GM13976 (cell line): ENCODE results near the gene POR.

Source experiments
- DNase-seq: peaks from one replicate; pipeline ENCODE4 v3.0.0; 2012; ENCODE audit warnings: low spot score
- in situ Hi-C: fragments of 300-500 bp; cut with MboI; formaldehyde crosslinking; loops from one replicate; pipeline ENCODE4 v1.12.0; 2022; ENCODE audit warnings: low sequenced_read_pairs, mixed read lengths, inconsistent platforms; ENCODE audit not compliant: unreplicated experiment
- TF ChIP-seq, protein P1 (sequence below): IDR thresholded peaks from 2 replicates; pipeline ENCODE4 v1.5.1; 2012; ENCODE audit warnings: borderline replicate concordance, mild to moderate bottlenecking; ENCODE audit not compliant: insufficient read depth; ENCODE audit errors: extremely low read depth, missing control alignments, control extremely low read depth

The POR gene

DNA sequence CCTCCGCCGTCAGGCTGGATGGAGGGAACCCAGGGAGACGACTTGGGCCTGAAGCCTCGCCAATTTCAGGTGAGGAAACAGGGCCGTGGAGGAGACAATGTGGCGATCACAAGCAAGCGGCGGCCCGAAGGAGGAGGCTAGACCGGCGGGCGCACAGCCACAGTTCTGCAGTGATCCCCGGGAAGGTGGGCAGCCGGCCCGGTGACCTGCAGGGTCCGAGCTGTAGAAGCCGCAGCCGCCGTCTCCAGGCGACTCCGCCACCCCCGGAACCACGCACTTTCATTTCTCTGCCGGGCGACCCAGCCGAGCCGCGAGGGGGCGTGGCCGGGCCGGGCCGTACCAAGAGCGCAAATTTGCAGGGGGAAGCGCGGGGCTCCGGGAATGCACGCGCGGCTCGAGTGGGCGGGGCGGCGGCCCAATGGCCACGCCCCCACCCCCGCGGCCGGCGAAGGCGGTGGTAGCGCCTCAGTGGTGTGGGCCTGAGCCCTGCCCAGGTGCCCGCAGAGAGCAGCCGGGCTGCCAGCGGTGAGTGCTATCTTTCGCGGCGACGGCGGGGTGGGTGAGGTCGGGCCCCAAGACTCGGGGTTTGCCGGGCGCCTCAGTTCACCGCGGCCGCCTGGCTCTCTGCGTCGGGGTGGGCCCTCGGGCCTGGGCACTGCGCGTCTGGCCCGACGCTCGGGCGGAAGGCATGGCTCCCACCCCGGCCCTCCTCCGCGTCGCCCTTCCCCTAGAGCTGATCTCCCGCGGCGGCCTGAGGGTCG is at the start of gene POR:
Gene POR (plus strand): TSS at position 501 of the 761 bp plus-strand sequence. CDS start 38,847 bp downstream, outside the sequence.
- DNase-seq: peak; percentile 97
- in situ Hi-C loops: no loop called here
- TF ChIP-seq, protein P1, sequence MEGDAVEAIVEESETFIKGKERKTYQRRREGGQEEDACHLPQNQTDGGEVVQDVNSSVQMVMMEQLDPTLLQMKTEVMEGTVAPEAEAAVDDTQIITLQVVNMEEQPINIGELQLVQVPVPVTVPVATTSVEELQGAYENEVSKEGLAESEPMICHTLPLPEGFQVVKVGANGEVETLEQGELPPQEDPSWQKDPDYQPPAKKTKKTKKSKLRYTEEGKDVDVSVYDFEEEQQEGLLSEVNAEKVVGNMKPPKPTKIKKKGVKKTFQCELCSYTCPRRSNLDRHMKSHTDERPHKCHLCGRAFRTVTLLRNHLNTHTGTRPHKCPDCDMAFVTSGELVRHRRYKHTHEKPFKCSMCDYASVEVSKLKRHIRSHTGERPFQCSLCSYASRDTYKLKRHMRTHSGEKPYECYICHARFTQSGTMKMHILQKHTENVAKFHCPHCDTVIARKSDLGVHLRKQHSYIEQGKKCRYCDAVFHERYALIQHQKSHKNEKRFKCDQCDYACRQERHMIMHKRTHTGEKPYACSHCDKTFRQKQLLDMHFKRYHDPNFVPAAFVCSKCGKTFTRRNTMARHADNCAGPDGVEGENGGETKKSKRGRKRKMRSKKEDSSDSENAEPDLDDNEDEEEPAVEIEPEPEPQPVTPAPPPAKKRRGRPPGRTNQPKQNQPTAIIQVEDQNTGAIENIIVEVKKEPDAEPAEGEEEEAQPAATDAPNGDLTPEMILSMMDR: no peak

DNA sequence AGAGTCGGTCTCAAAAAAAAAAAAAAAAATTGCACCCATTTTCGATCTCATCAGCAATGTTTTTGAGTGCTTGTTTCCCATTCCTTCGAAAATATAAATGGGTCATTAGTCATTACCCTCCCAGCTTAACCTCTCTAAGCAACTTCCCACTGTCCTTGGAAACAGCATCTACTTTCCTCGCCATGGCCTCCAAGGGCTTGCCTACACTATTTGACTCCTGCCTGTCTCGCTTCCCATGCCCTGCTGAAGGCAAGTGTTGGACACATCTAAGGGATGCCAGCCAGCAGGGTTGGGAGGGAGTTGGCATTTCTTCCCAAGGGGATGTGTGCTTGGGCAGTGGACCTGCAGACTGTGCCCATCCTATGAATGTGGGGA is 48.9 kb upstream of the POR start:
- TF ChIP-seq, protein P1: no peak
- in situ Hi-C loops: no loop called here

DNA sequence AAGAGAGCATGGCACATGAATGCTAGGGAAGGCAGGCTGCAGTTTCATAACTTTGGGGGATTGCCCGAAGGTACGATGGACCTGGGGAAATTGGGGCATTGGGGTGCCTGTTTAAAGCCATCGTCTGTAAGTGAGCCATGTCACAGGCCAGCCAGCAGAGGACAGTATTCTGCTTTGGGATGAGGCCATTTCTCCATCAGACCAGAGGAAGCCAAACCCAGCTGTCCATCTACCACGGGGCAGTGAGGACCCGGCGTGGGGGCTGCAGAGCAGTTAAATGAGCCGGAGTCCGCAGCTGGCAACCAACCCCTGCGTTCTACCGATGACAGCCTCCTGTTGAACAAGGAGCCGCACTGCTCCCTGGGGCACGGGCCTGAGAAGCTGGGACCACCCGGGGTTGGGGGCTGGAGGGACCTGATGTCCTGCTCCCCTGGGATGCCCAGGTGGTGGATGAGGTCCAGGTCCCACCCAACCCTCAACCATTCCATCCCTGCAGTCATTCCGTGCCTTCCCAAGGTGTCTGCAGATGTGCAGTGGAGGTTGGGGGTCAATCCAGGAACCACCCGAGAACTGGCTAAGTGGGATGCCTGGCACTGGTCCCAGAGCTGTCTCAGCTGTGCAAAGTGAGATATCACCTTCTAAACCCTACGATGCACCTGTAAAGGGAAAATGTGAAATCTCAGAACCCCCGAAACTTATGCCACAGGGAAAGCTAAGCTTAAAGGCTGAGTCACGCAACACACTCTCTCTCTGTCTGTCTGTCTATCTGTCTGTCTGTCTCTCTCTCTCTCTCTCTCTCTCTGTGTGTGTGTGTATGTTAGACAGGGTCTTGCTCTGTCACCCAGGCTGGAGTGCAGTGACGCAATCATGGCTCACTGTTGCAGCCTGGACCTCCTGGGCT is 48.2 kb upstream of the POR start:
- TF ChIP-seq, protein P1: peak; percentile 92
- in situ Hi-C loops: no loop called here
- peak; percentile 87 for DNase-seq

More for the DNA sequence above, 48.9 kb upstream of the POR start:
- no peak for DNase-seq

DNA sequence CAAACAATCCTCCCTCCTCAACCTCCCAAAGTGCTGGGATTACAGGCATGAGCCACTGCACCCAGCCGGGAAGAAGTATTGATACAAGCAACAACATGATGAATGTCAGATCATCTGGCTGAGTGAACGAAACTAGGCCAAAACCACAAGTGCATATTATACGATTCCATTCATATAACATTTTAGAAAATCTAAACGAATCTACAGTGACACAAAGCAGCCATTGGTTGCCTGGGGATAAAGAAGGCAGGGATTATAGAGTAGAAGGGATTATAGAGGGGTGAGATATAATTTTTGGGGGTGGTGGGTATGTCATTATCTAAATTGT is 47.6 kb upstream of the POR start:
- TF ChIP-seq, protein P1: no peak
- DNase-seq: no peak
- in situ Hi-C loops: no loop called here

DNA sequence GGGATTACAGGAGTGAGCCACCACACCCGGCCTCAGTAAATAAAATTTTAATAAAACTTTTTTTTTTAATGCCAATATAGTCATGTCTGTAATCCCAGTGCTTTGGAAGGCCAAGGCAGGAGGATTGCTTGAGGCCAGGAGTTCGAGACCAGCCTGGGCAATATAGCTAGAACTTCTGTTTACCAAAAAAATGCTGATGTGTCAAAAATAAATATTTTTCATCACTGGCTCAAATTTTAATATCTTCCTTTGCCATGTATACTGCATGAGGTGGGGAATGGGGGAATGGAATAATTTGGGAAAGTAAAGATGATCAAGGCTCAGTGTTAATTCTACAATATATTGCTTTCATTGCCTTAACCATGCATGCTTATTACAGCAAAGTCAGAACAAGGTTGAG is 46.8 kb upstream of the POR start:
- in situ Hi-C loops: no loop called here

DNA sequence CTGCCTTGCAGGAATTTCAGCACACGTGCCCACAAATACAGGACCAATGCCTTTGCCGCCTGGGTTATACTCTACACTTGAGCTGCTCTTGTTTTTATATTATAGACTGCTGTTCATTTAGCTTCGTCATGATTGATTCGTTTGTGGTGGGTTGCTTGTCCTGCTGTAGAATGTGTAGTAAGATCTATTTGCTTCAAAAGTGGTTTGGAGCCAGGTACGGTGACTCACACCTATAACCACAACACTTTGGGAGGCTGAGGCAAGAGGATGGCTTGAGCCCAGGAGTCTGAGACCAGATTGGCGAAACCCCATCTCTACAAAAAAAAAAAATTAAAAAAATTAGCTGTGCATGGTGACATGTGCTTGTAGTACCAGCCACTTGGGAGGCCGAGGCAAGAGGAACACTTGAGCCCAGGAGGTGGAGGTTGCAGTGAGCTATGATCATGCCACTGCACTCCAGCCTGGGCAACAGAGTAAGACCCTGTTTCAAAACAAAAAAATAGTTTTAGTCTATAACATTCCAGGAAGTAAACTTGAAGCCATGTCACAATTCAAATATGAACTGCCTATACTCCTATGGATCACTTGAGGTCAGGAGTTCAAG is 45.1 kb upstream of the POR start:
- in situ Hi-C loops: loop anchor here (10.0 kb wide), 1 partner anchor 145 kb away; no protein-coding TSS in a partner anchor
- TF ChIP-seq, protein P1: no peak
- no peak for DNase-seq

More for the DNA sequence above, 46.8 kb upstream of the POR start:
- TF ChIP-seq, protein P1: no peak
- DNase-seq: no peak
